Measurements from ENCODE around the gene OXT.

OXT gene

GRCh38 chr20:3115190-3116107, 44.0 kb downstream of the OXT start:
- peak; percentile 22 for DNase-seq

DNA sequence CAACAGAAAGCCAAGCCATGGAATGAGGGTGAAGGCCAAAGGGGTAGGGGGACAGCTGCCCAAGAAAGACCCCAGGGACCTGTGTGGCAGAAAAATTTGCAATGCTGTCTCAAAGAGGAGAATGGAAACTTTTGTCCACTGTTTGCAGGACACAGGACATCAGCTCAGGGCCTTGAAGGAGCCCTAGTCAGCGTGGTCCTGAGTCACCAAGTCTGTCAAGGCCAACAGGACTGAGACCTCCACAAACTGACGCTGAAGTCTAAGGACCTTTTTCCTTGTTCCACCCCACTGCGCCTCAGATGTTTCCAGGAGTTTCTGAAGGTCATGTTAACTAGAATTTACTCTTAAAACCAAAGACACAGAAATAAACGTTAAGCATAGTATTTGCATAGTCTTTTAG, 44.9 kb downstream of the OXT start:
- DNase-seq = no peak

DNA sequence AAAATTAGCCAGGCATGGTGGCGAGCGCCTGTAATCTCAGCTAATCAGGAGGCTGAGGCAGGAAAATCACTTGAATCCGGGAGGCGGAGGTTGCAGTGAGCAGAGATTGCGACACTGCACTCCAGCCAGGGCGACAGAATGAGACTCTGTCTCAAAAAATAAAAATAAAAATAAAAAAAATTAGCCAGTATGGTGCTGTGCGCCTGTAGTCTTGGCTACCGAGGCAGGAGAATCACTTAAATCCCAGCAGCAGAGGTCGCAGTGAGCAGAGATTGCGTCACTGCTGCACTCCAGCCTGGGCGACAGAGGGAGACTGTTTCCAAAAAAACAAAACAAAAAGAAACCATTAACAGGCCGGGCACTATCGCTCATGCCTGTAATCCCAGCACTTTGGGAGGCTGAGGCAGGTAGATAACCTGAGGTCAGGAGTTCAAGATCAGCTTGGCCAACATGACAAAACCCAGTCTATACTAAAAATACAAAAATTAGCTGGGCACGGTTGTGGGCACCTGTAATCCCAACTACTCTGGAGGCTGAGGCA, 46.5 kb downstream of the OXT start:
- peak; percentile 63 for DNase-seq

DNA sequence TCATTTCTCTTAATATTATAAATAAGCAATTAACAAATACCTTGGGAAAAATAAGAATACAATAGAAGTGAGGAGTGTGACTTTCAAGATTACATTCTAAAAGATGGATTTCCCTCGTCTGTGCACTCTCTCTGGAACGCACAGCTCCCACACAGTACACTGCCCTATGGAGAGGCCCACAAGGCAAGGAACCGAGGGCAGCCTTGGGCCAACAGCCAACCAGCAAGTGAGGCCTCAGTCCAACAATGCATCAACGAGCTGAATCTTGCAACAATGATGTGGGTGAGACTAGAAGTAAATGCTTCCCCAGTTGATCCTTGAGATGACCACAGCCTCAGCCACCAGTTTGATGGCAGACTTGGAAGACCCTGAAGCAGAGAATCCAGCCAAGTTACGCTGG, 47.6 kb downstream of the OXT start:
- no peak for DNase-seq

- no peak for DNase-seq
These were observed 50.0 kb downstream of the OXT start for GRCh38 chr20:3121271-3121911.
